A549 treated with Mapracorat at 1 μM for 4 hours (cell line): Measurements from ENCODE around the gene ZSCAN31. TPM values are rescaled to one million over a fixed set of nuclear protein-coding genes. Genes with fewer than 3 reads are reported as not detected.

Source experiments
- total RNA-seq: library from RNA; stranded (reverse); fragments of 200-300 nt; extraction: Qiagen RNA extraction; gene quantifications from 5 replicates; pipeline ENCODE4 v1.2.3, GENCODE V29; 2022

ZSCAN31 gene
- 1.4 to 4.2 TPM (median 1.9 TPM) in 5 replicates for total RNA-seq

GRCh38 chr6:28335564-28336283 is at the start of gene ZSCAN31:
Gene ZSCAN31, minus strand, starts transcription at chr6:28336148. Its CDS starts 6,465 bp downstream, at chr6:28329683.

DNA sequence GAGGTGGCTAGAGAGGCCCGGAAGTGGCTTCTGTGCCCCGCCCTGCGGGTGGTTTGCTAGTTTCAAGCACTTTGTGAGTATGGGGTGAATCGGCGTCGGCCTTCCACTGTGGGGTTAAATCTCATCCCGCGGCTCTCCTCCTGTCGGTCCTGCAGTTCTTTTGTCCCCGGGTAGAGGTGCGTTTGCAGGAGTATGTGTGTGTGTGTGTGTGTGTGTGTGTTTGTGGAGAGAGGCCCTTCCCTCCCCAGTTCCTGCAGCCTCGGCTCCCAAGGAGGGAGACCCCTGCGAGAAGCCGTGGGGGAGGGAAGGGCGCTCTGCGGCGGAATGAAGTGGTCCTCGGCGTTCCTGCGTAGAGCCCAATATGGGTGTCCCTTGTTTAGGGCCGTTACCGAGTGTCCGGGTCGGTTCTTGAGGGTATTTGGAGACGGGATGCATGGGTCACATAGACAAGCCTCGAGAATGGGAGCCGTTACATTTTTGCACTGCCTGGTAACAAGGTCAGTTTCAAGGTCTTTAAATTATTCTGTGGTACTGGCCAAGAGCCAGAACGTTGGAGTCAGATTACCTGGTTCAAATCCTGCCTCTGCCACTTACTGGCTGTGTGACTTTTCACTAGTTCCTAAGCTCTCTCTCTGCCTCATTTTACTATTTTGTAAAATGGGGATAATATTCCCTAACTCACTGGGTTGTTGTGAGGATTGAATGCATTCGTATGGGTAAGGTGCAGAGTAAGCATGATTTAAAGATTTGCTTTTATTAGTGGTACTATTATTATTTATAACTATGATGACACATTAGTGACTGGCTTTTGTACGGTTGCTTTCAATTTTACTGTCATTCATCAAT is 14.2 kb upstream of the ZSCAN31 start, which contains the start of gene ZKSCAN3:
TSS of gene ZKSCAN3 (plus strand) at position 56 of the 846 bp plus-strand sequence. CDS start 9,640 bp downstream, outside the sequence.

DNA sequence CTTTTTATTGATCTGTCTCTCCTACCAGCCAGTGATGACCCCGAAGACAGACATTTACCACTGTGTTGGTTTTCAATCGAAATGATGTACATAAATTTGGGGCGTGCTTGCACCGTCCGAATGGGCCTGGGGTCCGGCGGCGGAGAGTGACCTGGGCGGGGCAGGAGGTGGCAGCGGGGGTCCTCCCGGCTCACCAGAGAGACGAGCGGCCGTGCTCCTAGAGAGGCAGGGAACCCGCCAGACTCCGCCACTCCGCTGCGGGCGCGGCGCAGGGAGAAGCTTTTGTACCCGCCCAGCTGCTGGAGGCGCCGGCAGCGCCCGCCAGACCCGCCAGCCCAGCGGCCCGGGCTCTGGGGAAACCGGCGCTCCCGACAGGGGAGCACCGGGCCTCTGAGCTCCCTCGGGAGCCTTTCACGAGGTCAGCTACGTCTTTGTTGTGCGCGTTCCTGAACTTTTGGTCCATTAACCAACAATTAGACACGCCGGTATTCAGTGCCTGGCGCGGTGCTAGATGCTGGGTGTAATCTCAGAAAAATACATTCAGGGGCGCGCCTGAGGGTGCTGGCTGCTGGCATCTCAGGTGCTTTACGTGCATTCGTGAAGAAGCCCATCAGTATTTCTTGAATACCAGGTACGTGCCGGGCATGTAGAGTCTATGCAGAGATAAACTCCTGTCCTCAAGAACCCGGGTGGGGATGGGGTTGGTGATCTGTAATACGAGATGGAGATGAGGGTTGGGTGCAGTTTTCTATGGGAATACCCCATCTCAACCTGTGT is 54.5 kb downstream of the ZSCAN31 start, which contains the start of gene PGBD1:
TSS of gene PGBD1 (plus strand) at position 285 of the 777 bp plus-strand sequence. CDS start 2,242 bp downstream, outside the sequence.

Other genes with a start within 250 kb of the ZSCAN31 start
- gene ZSCAN16, start 211.5 kb downstream of the ZSCAN31 start, total RNA-seq: 3.5 to 5.3 TPM (median 4.4 TPM) in 5 replicates
- 3.4 to 5.8 TPM (median 5.1 TPM) in 5 replicates for gene ZKSCAN8, start 194.3 kb downstream of the ZSCAN31 start, total RNA-seq
- 5.7 to 8.9 TPM (median 7.3 TPM) in 5 replicates for gene ZSCAN9, start 110.9 kb downstream of the ZSCAN31 start, total RNA-seq
- 2.4 to 2.9 TPM (median 2.6 TPM) in 5 replicates for gene ZKSCAN4, start 83.9 kb downstream of the ZSCAN31 start, total RNA-seq
- gene NKAPL, start 76.9 kb downstream of the ZSCAN31 start, total RNA-seq: not detected in 5 replicates
- gene ZSCAN26, start 69.0 kb downstream of the ZSCAN31 start, total RNA-seq: 4.0 to 4.9 TPM (median 4.7 TPM) in 5 replicates
- 3.9 to 5.6 TPM (median 5.1 TPM) in 5 replicates for gene PGBD1, start 54.6 kb downstream of the ZSCAN31 start, total RNA-seq
- 1.4 to 2.2 TPM (median 2.0 TPM) in 5 replicates for gene ZKSCAN3, start 13.8 kb upstream of the ZSCAN31 start, total RNA-seq
- 1.5 to 1.9 TPM (median 1.8 TPM) in 5 replicates for gene ZSCAN12, start 63.6 kb upstream of the ZSCAN31 start, total RNA-seq
- gene ZSCAN23, start 107.3 kb upstream of the ZSCAN31 start, total RNA-seq: not detected in 5 replicates
- not detected in 5 replicates for gene GPX6, start 179.6 kb upstream of the ZSCAN31 start, total RNA-seq
- not detected in 5 replicates for gene GPX5, start 189.7 kb upstream of the ZSCAN31 start, total RNA-seq